ENCODE measurements around the gene F3. TPM values are rescaled to one million over a fixed set of nuclear protein-coding genes. Genes with fewer than 3 reads are reported as not detected.

The F3 gene
- total and polyA plus RNA-seq, 9 of the 15 experiments (the other 6 are each of a cell fraction or from before 2014, with no cell fraction given): 0.24 to 0.28 TPM; not detected in 7

DNA sequence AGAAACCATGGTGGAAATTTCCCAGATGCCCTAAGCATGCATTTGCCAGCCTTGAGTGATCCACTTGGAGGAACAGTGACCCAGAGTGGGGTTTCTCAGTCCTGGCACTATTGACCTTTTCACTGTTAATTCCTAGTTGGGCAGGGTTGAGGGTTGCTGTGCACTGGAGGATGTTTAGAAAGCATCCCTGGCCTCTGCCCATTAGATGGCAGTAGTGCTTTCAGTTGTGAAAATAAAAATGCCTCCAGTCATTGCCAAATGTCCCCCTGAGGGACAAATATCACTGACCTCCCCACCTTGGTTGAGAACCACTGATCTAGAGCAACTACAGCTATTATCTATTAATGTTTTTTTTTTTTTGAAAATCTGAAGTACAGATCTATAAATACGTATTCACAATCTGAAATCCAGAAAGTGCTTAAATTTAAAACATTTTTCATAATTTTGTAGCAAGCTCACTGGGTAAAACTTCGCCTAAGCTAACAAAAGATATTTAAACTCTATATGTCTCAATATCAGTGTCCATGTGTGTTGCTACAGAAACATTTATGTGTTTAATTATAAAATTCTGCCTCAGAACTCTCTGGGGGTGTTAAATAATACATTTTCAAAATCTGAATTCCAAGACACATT is 27.3 kb downstream of the F3 start (continued):
- TF ChIP-seq ZKSCAN8 (CRISPR knock-in tag; IDR thresholded peaks at IDR 0.05) (no peak), ZNF431 (CRISPR knock-in tag; IDR thresholded peaks at IDR 0.05) (no peak), ELF2 (CRISPR knock-in tag; IDR thresholded peaks at IDR 0.05) (no peak), ZNF584 (CRISPR knock-in tag; IDR thresholded peaks at IDR 0.05; ENCODE audit: low read depth) (no peak), SREBF2 (CRISPR knock-in tag; IDR thresholded peaks at IDR 0.05) (no peak), ZNF444 (CRISPR knock-in tag; IDR thresholded peaks at IDR 0.05) (no peak), ZNF764 (CRISPR knock-in tag; IDR thresholded peaks at IDR 0.05; ENCODE audit: low read depth) (no peak), POLR3A (IDR thresholded peaks at IDR 0.05; ENCODE audit: borderline replicate concordance, extremely low read depth, insufficient read depth, insufficient read length) (no peak), RAD21 (CRISPR knock-in tag; conservative IDR thresholded peaks at IDR 0.05 in 1 of 2, IDR thresholded peaks at IDR 0.05 in 1 of 2) (peak; percentile 35 to 55; a peak in 3 of 4 replicates), ZNF766 (CRISPR knock-in tag; conservative IDR thresholded peaks at IDR 0.05) (no peak), ESRRB (CRISPR knock-in tag; IDR thresholded peaks at IDR 0.05; ENCODE audit: borderline replicate concordance) (no peak), TEAD2 (tag; IDR thresholded peaks at IDR 0.05) (no peak), SNRNP70 (optimal IDR thresholded peaks at IDR 0.05; ENCODE audit: low read depth, low read length) (no peak), ZBTB1 (CRISPR knock-in tag; IDR thresholded peaks at IDR 0.05; ENCODE audit: borderline replicate concordance, low read depth) (no peak)
- TF ChIP-seq, protein P1, sequence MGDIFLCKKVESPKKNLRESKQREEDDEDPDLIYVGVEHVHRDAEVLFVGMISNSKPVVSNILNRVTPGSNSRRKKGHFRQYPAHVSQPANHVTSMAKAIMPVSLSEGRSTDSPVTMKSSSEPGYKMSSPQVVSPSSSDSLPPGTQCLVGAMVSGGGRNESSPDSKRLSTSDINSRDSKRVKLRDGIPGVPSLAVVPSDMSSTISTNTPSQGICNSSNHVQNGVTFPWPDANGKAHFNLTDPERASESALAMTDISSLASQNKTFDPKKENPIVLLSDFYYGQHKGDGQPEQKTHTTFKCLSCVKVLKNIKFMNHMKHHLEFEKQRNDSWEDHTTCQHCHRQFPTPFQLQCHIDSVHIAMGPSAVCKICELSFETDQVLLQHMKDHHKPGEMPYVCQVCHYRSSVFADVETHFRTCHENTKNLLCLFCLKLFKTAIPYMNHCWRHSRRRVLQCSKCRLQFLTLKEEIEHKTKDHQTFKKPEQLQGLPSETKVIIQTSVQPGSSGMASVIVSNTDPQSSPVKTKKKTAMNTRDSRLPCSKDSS (IDR thresholded peaks at IDR 0.05; ENCODE audit: low read depth, partially characterized antibody): no peak
- TF ChIP-seq, protein P2, sequence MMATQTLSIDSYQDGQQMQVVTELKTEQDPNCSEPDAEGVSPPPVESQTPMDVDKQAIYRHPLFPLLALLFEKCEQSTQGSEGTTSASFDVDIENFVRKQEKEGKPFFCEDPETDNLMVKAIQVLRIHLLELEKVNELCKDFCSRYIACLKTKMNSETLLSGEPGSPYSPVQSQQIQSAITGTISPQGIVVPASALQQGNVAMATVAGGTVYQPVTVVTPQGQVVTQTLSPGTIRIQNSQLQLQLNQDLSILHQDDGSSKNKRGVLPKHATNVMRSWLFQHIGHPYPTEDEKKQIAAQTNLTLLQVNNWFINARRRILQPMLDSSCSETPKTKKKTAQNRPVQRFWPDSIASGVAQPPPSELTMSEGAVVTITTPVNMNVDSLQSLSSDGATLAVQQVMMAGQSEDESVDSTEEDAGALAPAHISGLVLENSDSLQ (IDR thresholded peaks at IDR 0.05): no peak
- TF ChIP-seq, protein P3, sequence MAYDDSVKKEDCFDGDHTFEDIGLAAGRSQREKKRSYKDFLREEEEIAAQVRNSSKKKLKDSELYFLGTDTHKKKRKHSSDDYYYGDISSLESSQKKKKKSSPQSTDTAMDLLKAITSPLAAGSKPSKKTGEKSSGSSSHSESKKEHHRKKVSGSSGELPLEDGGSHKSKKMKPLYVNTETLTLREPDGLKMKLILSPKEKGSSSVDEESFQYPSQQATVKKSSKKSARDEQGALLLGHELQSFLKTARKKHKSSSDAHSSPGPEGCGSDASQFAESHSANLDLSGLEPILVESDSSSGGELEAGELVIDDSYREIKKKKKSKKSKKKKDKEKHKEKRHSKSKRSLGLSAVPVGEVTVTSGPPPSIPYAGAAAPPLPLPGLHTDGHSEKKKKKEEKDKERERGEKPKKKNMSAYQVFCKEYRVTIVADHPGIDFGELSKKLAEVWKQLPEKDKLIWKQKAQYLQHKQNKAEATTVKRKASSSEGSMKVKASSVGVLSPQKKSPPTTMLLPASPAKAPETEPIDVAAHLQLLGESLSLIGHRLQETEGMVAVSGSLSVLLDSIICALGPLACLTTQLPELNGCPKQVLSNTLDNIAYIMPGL (CRISPR knock-in tag; IDR thresholded peaks at IDR 0.05): no peak
- TF ChIP-seq, protein P4, sequence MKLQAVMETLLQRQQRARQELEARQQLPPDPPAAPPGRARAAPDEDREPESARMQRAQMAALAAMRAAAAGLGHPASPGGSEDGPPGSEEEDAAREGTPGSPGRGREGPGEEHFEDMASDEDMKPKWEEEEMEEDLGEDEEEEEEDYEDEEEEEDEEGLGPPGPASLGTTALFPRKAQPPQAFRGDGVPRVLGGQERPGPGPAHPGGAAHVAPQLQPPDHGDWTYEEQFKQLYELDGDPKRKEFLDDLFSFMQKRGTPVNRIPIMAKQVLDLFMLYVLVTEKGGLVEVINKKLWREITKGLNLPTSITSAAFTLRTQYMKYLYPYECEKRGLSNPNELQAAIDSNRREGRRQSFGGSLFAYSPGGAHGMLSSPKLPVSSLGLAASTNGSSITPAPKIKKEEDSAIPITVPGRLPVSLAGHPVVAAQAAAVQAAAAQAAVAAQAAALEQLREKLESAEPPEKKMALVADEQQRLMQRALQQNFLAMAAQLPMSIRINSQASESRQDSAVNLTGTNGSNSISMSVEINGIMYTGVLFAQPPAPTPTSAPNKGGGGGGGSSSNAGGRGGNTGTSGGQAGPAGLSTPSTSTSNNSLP (IDR thresholded peaks at IDR 0.05; ENCODE audit: borderline replicate concordance, low read depth, low read length): no peak
- TF ChIP-seq, protein P5, sequence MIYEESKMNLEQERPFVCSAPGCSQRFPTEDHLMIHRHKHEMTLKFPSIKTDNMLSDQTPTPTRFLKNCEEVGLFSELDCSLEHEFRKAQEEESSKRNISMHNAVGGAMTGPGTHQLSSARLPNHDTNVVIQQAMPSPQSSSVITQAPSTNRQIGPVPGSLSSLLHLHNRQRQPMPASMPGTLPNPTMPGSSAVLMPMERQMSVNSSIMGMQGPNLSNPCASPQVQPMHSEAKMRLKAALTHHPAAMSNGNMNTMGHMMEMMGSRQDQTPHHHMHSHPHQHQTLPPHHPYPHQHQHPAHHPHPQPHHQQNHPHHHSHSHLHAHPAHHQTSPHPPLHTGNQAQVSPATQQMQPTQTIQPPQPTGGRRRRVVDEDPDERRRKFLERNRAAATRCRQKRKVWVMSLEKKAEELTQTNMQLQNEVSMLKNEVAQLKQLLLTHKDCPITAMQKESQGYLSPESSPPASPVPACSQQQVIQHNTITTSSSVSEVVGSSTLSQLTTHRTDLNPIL (CRISPR knock-in tag; IDR thresholded peaks at IDR 0.05): no peak

Data from K562 (cell line).